ENCODE data around the gene PTGDS. TPM values are rescaled to one million over a fixed set of nuclear protein-coding genes. Genes with fewer than 3 reads are reported as not detected.

The PTGDS gene
- total RNA-seq, 8 experiments from 2014 or later: 1.2 to 273 (median 12.3) TPM

DNA sequence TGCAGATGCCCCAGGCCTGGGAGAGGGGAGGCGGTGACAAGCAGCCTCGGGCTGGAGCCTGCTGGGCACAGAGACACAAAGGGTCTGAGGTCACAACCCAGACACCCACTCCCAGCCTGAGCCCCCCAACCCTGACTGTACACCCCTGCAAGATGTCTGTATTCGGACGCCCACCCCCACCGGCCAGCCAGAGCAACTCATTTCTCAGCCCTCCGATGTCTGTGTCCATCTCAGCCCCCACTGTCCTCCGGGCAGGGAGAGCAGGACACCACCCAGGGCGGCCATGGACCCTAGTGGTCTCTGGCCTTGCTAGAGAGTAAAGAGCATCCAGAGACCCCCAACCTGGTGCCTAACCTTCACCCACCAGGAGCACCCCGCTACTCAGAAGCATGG, 21.4 kb upstream of the PTGDS start:
- ATAC-seq (replicated peaks in 6 of 8): no peak
- WGBS, 10 experiments: 65 to 100% (median 80%) methylated on average over 1 to 5 of the region's 9 CpGs; no CpG with 5 or more reads in 7 of the 10 experiments

DNA sequence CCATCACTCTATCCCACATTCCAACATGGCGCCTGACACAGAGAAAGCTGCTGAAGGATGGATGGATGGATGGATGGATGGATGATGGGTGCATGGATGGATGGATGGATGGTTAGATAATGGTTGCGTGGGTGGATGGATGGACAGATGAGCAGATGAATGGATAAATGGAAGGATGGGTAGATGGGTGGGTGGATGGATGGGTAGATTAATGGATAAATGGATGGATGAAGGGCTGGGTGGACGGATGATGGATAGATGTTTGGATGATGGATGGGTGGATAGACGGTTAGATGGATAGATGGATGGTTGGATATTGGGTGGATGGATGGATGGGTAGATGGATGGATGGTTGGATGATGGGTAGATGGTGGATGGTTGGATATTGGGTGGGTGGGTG, 20.7 kb upstream of the PTGDS start:
- 47 to 94% (median 86%) methylated on average over 1 to 4 of the region's 4 CpGs; no CpG with 5 or more reads in 3 of the 10 experiments for WGBS, 10 experiments
- ATAC-seq (replicated peaks in 6 of 8): no peak
- Histone ChIP-seq H3K4me3 (no peak overlapping the region), H3K4me1 (replicated peaks in 1 of 2) (peaks cover 12 to 19% of the 10 kb centered on the region in 2 donors), H3K27ac (no peak overlapping the region)
- in situ Hi-C loops (cut with MboI; ENCODE audit: low pct_unique_long_range_greater_than_20kb in 2 of 9, low sequenced_read_pairs in 9 of 9, unreplicated experiment in 9 of 9): no loop called here

More for the DNA sequence above, 21.4 kb upstream of the PTGDS start:
- Histone ChIP-seq H3K4me3 (no peak overlapping the region), H3K27ac (no peak overlapping the region), H3K4me1 (replicated peaks in 1 of 2) (peaks cover 13% of the 10 kb centered on the region in 2 donors)
- in situ Hi-C loops (cut with MboI; ENCODE audit: low pct_unique_long_range_greater_than_20kb in 2 of 9, low sequenced_read_pairs in 9 of 9, unreplicated experiment in 9 of 9): no loop called here

DNA sequence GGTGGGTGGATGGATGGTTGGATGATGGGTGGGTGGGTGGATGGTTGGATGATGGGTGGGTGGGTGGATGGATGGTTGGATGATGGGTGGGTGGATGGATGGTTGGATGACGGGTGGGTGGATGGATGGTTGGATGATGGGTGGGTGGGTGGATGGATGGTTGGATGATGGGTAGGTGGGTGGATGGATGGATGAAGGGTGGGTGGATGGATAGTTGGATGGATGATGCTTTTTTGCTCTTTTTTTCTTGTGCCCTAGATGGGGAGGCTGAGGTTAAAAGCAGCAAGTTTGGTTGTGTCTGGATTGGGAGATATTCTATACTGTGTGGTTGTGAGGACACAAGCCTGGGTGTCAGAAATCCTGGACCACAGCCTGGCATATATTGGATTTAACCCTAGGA, 19.8 kb upstream of the PTGDS start:
- no peak for ATAC-seq (replicated peaks in 6 of 8)
- H3K4me1 ChIP-seq (replicated peaks in 1 of 2): peaks cover 3 to 11% of the 10 kb centered on the region in 2 donors
- in situ Hi-C loops (cut with MboI; ENCODE audit: low pct_unique_long_range_greater_than_20kb in 2 of 9, low sequenced_read_pairs in 9 of 9, unreplicated experiment in 9 of 9): no loop called here
- H3K27ac ChIP-seq: no peak overlapping the region
- WGBS, 10 experiments: no CpG with 5 or more reads among the region's 1 CpG
- H3K4me3 ChIP-seq: no peak overlapping the region

DNA sequence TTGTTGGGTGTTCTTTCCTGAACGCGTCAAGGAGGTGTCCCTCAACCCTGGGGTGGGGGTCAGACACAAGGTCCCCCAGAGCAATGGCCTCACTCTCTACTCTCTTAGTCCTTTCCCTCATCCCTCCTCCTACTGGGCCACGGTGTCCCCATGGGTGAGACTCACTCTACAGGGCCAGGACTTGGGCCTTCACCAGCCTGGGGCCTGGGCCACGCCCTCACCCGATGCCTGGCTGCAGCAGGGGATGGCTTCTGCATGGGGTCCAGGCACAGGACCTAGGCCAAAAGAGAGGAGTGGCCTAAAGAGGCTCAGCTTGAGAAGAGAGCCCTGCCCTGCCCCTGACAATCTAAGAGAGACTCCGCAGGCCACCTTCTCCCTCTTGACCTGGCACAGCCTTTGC, 19.4 kb upstream of the PTGDS start:
- H3K4me3 ChIP-seq: no peak overlapping the region
- WGBS, 10 experiments: 70 to 100% (median 90%) methylated on average over 1 to 4 of the region's 6 CpGs; no CpG with 5 or more reads in 4 of the 10 experiments
- in situ Hi-C loops (cut with MboI; ENCODE audit: low pct_unique_long_range_greater_than_20kb in 2 of 9, low sequenced_read_pairs in 9 of 9, unreplicated experiment in 9 of 9): no loop called here
- no peak for ATAC-seq (replicated peaks in 6 of 8)
- H3K27ac ChIP-seq: no peak overlapping the region
- H3K4me1 ChIP-seq (replicated peaks in 1 of 2): peaks cover 0 to 8% of the 10 kb centered on the region in 2 donors

DNA sequence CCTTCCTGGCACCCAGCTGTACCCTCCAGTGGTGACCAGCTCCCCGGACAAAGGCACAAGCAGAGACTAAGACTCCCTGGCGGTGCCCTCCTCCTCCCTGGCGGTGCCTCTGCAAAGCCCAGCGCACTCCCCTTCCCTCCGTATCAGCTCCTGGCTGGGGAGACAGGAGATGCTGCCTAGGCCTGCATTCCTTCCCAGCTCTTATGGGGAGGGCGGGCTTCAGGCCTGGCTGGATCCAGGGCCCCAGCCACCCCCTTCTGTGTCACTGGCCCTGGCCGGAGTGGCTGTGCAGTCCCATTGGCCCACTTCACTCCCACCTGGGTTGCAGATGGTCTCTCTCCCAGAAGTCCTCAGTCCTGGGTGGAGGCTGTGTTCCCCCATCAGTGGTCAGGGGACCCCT, 18.8 kb upstream of the PTGDS start:
- Histone ChIP-seq H3K4me3 (no peak overlapping the region), H3K4me1 (replicated peaks in 1 of 2) (peaks cover 0 to 8% of the 10 kb centered on the region in 2 donors), H3K27ac (no peak overlapping the region)
- in situ Hi-C loops (cut with MboI; ENCODE audit: low pct_unique_long_range_greater_than_20kb in 2 of 9, low sequenced_read_pairs in 9 of 9, unreplicated experiment in 9 of 9): no loop called here
- 37 to 100% (median 86%) methylated on average over 1 to 4 of the region's 7 CpGs; no CpG with 5 or more reads in 4 of the 10 experiments for WGBS, 10 experiments
- no peak for ATAC-seq (replicated peaks in 6 of 8)

DNA sequence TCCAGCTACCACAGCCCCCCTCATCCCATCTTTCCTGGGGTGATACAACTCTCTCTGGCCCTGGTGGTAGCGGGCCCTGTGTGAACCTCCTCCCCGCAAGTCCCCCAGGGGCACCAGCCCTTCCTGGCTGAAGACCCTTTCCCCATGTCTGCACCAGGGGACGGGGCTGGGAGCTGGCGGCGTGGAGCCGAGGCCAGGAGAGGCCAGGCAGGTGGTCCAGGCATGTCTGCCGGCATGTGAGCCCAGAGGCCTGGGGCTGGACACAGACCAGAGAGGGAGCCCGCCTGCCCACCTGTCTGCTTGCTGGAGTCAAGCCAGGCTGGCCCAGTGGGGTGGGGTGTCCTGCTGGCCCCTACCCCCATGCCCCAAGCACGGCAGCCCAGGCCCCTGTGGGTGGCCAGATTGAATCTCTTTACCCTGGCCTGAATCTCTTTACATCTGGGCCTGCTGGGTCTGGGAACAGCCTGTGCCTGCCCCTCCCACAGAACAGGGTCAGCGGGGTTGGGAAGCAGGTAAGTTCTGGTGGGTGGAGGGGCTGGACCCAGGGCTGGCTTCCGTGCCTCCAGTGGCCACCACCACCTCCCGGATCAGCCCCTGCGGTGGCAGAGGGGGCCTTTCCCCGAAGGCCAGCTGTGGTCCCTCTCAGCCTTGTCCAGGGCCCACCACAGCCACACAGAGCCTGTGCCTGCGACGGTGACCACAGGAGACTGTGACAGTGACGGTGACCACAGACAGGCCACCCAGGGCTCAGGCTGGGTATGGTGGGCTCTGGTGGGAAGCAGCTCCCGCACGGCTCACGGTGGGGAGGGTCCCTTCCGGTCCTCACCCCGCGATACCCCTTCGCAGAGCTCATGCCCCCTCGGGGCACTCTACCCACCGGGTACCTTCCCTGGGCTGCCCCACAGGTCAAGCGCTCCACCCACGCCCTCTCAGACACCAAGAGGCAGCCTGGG, 18.1 kb upstream of the PTGDS start:
- H3K4me3 ChIP-seq: no peak overlapping the region
- peaks cover 0 to 8% of the 10 kb centered on the region in 2 donors for H3K4me1 ChIP-seq (replicated peaks in 1 of 2)
- no peak for ATAC-seq (replicated peaks in 6 of 8)
- in situ Hi-C loops (cut with MboI; ENCODE audit: low pct_unique_long_range_greater_than_20kb in 2 of 9, low sequenced_read_pairs in 9 of 9, unreplicated experiment in 9 of 9): no loop called here
- H3K27ac ChIP-seq: no peak overlapping the region
- WGBS, 10 experiments: 20 to 81% methylated on average over 1 to 6 of the region's 28 CpGs; no CpG with 5 or more reads in 8 of the 10 experiments

DNA sequence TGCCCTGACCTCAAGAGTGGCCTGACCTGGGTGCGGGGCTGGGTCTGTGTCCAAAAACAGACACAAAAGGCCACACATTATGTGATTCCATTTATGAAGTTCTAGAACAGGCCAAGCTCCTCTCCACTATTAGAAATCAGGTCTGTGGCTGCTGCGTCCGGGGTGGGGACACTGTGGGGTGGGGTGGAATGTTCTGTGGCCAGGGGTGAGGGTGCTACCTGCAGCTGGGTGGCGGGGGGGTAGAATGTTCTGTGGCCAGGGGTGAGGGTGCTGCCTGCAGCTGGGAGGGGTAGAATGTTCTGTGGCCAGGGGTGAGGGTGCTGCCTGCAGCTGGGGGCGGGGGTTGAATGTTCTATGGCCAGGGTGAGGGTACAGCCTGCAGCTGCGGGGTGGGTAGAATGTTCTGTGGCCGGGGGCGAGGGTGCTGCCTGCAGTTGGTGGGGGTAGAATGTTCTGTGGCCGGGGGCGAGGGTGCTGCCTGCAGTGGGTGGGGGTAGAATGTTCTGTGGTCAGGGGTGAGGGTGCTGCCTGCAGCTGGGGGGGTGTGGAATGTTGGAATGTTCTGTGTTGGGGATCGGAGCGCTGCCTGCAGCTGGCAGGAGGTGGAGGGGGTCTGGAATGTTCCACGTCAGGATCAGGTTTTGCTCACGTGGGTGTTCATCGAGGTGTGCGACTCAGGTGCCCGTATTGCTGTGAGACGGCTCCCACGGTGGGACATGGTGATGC, 16.9 kb upstream of the PTGDS start:
- in situ Hi-C loops (cut with MboI; ENCODE audit: low pct_unique_long_range_greater_than_20kb in 2 of 9, low sequenced_read_pairs in 9 of 9, unreplicated experiment in 9 of 9): no loop called here
- Histone ChIP-seq H3K4me3 (no peak overlapping the region), H3K4me1 (replicated peaks in 1 of 2) (peaks cover 0 to 8% of the 10 kb centered on the region in 2 donors), H3K27ac (no peak overlapping the region)
- WGBS, 10 experiments: 100% methylated on average over 1 of the region's 19 CpGs; no CpG with 5 or more reads in 9 of the 10 experiments
- no peak for ATAC-seq (replicated peaks in 6 of 8)

DNA sequence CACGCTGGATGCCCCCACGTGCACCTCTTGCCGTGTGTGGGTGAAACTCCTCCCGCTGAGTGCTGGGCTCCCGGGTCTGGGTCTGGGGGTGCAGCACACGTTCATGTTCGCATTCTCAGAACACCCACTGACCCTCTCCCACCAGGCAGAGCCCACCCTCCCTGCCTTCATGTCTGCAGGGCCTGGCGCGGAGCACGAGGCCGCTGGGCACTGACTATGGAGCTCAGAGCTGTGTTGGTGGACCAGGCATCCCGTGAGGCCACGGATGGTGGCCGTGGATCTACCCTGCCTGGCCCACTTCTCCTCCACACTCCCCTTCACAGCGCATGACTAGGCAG, 16.4 kb upstream of the PTGDS start:
- Histone ChIP-seq H3K4me3 (no peak overlapping the region), H3K4me1 (replicated peaks in 1 of 2) (peaks cover 3 to 12% of the 10 kb centered on the region in 2 donors), H3K27ac (peak overlapping the region in 1 of 2 donors; percentile 29)
- no peak for ATAC-seq (replicated peaks in 6 of 8)
- WGBS, 10 experiments: 89 to 100% methylated on average over 1 to 5 of the region's 15 CpGs; no CpG with 5 or more reads in 8 of the 10 experiments
- in situ Hi-C loops (cut with MboI; ENCODE audit: low pct_unique_long_range_greater_than_20kb in 2 of 9, low sequenced_read_pairs in 9 of 9, unreplicated experiment in 9 of 9): no loop called here

DNA sequence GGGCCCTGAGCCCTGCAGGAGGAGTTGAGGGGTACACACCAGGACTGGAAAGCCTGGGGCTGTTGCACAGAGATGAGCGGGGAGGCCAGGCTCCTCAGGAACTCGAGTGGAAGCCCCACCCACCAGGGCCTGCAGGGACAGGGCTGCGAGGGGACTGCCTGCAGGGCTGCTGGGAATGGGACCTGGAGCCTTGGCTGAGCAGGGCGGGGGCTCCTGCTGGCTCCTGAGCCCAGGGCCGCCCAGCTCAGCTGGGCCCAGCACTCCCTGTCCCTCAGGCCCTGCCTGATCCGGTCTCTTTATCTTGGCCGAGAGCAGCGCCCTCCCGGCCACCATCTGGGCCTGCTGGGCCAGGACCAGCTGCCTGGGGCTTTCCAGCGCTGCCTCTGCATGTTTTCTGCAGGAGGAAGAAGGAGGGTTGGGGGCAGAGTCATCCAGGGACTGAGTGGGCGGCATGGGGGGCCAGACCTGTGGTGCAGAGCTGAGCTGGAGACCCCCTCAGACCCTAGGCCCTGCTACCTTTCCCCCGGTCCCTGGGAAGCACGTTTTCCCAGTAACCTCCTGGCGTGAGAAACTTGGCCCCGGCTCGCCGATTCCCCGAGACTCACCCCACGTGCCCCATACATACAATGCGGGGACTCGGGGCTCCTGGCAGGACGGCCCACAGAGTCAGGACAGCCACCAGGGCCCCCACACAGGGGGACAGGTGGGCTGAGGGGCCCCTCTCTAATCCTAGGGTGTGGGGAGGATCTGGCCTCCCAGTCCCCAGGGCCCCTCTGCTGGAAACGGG, 15.8 kb upstream of the PTGDS start:
- 40 to 100% (median 51%) methylated on average over 1 to 8 of the region's 23 CpGs; no CpG with 5 or more reads in 5 of the 10 experiments for WGBS, 10 experiments
- peaks cover 8 to 17% of the 10 kb centered on the region in 2 donors for H3K4me1 ChIP-seq (replicated peaks in 1 of 2)
- H3K27ac ChIP-seq: peak overlapping the region in 1 of 2 donors; percentile 29
- in situ Hi-C loops (cut with MboI; ENCODE audit: low pct_unique_long_range_greater_than_20kb in 2 of 9, low sequenced_read_pairs in 9 of 9, unreplicated experiment in 9 of 9): no loop called here
- H3K4me3 ChIP-seq: no peak overlapping the region
- ATAC-seq (replicated peaks in 6 of 8): peak; percentile 26 to 91 (median 75)

DNA sequence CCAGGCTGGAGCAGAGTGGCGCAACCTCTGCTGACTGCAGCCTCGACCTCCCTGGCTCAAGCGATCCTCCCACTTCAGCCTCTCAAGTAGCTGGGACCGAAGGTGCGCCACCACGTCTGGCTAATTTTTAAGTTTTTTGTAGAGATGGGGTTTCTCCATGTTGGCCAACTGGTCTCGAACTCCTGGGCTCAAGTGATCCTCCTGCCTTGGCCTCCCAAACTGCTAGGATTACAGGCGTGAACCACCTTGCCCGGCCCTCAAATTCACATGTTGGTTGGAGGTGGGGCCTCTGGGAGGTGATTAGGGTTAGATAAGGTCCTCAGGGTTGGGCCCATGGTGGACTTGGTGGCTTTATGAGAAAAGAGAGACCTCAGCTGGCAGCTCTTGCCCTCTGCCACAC, 15.1 kb upstream of the PTGDS start:
- no peak overlapping the region for H3K27ac ChIP-seq
- 90 to 100% (median 91%) methylated on average over 2 to 4 of the region's 9 CpGs; no CpG with 5 or more reads in 7 of the 10 experiments for WGBS, 10 experiments
- no peak overlapping the region for H3K4me3 ChIP-seq
- no peak for ATAC-seq (replicated peaks in 6 of 8)
- in situ Hi-C loops (cut with MboI; ENCODE audit: low pct_unique_long_range_greater_than_20kb in 2 of 9, low sequenced_read_pairs in 9 of 9, unreplicated experiment in 9 of 9): no loop called here
- peaks cover 10 to 18% of the 10 kb centered on the region in 2 donors for H3K4me1 ChIP-seq (replicated peaks in 1 of 2)

DNA sequence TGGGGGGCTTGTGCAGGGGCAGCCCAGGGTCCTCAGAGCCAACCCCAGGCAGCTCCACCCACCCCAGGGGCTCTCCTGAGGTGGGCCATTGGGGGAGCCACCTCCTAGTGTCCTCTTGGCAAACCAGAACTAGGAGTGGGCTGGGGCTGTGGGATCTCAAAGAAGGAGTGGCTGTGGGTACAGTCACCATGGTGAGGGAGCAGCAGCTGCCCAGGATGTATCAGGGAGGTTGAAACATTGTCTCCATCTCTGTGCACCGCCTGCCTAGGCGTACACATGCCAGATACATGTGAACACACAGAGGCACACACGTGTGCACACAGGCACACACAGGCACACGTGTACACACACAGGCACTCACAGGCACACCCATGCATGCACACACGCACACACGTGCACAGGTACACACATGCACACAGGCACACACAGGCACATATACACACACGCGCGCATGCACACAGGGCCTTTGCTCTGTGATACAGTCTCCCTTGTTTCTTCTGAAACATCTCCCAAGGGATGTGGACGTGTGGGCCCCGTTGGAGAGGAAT, 14.5 kb upstream of the PTGDS start:
- WGBS, 10 experiments: 63 to 90% methylated on average over 2 to 4 of the region's 11 CpGs; no CpG with 5 or more reads in 8 of the 10 experiments
- H3K4me1 ChIP-seq (replicated peaks in 1 of 2): peaks cover 10 to 18% of the 10 kb centered on the region in 2 donors

DNA sequence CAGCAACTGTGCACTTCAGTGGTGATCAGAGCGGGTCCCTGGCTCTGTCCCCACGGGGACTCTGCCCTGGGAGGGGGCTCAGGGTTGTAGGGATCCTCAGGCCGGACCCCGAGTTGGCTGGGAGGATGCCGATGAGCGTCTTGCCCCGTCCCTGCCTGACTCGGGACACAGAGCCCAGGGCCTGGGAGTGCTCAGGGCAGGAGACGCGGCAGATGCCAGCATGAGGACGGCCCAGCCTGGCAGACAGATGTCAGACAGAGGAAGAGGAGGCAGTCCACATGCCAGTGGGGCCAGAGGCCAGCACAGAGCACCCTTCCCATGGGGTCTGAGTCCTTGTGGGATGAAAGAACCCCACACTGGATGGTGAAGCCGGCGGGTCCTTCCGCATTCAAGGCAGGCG, 14.0 kb upstream of the PTGDS start:
- 64 to 90% (median 83%) methylated on average over 2 to 8 of the region's 15 CpGs; no CpG with 5 or more reads in 4 of the 10 experiments for WGBS, 10 experiments
- in situ Hi-C loops (cut with MboI; ENCODE audit: low pct_unique_long_range_greater_than_20kb in 2 of 9, low sequenced_read_pairs in 9 of 9, unreplicated experiment in 9 of 9): no loop called here
- H3K27ac ChIP-seq: no peak overlapping the region
- H3K4me3 ChIP-seq: no peak overlapping the region
- ATAC-seq (replicated peaks in 6 of 8): no peak
- peaks cover 16 to 23% of the 10 kb centered on the region in 2 donors for H3K4me1 ChIP-seq (replicated peaks in 1 of 2)

More for the DNA sequence above, 14.5 kb upstream of the PTGDS start:
- Histone ChIP-seq H3K27ac (no peak overlapping the region), H3K4me3 (no peak overlapping the region)
- peak in 1 of 8 experiments; percentile 43 for ATAC-seq (replicated peaks in 6 of 8)
- in situ Hi-C loops (cut with MboI; ENCODE audit: low pct_unique_long_range_greater_than_20kb in 2 of 9, low sequenced_read_pairs in 9 of 9, unreplicated experiment in 9 of 9): no loop called here
